Aorta (tissue), 5 donors: ENCODE measurements around the gene OTX2. TPM values are rescaled to one million over a fixed set of nuclear protein-coding genes. Genes with fewer than 3 reads are reported as not detected.

ENCODE experiments used
- ATAC-seq: fragments of 200-7000 bp; cut with Tn5 transposase; one replicate; pipeline ENCODE4 v1.9.1; 2022; ENCODE audit warnings: moderate library complexity; ENCODE audit not compliant: low FRiP score
- DNase-seq, 2 donors: peaks; one replicate each; pipeline ENCODE4 v3.0.0-alpha.2; 2020
- H3K27ac ChIP-seq, 2 donors: one replicate each; pipeline ENCODE4 v1.5.1; 2013; ENCODE audit warnings: low read length in 2 of 2, mild to moderate bottlenecking in 2 of 2, moderate library complexity in 2 of 2, control low read depth in 1 of 2, inconsistent platforms in 1 of 2, low read depth in 1 of 2
- H3K27me3 ChIP-seq, 2 donors: one replicate each; pipeline ENCODE4 v1.6.1; 2013; ENCODE audit warnings: control low read depth in 1 of 2, low read length in 1 of 2, mild to moderate bottlenecking in 1 of 2, moderate library complexity in 1 of 2; ENCODE audit not compliant: insufficient read depth in 2 of 2, control insufficient read depth in 1 of 2
- H3K36me3 ChIP-seq, 2 donors: one replicate each; pipeline ENCODE4 v1.6.1; 2013; ENCODE audit warnings: control low read depth in 1 of 2, low read length in 1 of 2, mild to moderate bottlenecking in 1 of 2; ENCODE audit not compliant: insufficient read depth in 2 of 2, control insufficient read depth in 1 of 2
- H3K4me1 ChIP-seq, 2 donors: one replicate each; pipeline ENCODE4 v1.6.1; 2013; ENCODE audit warnings: low read length in 2 of 2, control low read depth in 1 of 2, mild to moderate bottlenecking in 1 of 2, moderate library complexity in 1 of 2; ENCODE audit not compliant: insufficient read depth in 2 of 2, control insufficient read depth in 1 of 2
- H3K4me3 ChIP-seq, 2 donors: one replicate each; pipeline ENCODE4 v1.5.1; 2013; ENCODE audit warnings: low read length in 2 of 2, control low read depth in 1 of 2, mild to moderate bottlenecking in 1 of 2
- H3K9me3 ChIP-seq: one replicate; pipeline ENCODE4 v1.6.1; 2013; ENCODE audit warnings: mild to moderate bottlenecking, low read length; ENCODE audit not compliant: control insufficient read depth
- WGBS, 2 donors: extraction: QIAGEN DNeasy Blood & Tissue Kit; methylation state at CpG; one replicate each; pipeline ENCODE4 v1.1.7; 2013; 5-methylcytosine and 5-hydroxymethylcytosine counted together
- intact Hi-C, 2 donors: fragments of 100-400 bp; cut with DNase I; formaldehyde crosslinking; loops; one replicate each; pipeline versions ENCODE4 v1.14.2 to v1.15.0; 2022
- polyA plus RNA-seq, 2 donors: library from polyadenylated mRNA; stranded (reverse); fragments of 200-250 nt; gene quantifications; one replicate each; pipeline ENCODE4 v1.2.3, GENCODE V29; 2013
- total RNA-seq, 2 donors: library from RNA; stranded (reverse); fragmentation: NEBNext Ultra II Directional; extraction: Animal tissue kit (Norgen Biotek cat#: 25700); gene quantifications; one replicate each; pipeline ENCODE4 v1.2.1, GENCODE V29; 2021
- donor health status: healthy with polysubstance abuse.
- donor health status: Bipolar disorder and iron deficiency.
- donor health status: DM: no; HTN: no; CAD: no.
- donor health status: DM: no; HTN: no; CAD: no.
- donor health status: DM: yes; HTN: yes; CAD: no.

The OTX2 gene
- total and polyA plus RNA-seq, 4 donors: not detected

DNA sequence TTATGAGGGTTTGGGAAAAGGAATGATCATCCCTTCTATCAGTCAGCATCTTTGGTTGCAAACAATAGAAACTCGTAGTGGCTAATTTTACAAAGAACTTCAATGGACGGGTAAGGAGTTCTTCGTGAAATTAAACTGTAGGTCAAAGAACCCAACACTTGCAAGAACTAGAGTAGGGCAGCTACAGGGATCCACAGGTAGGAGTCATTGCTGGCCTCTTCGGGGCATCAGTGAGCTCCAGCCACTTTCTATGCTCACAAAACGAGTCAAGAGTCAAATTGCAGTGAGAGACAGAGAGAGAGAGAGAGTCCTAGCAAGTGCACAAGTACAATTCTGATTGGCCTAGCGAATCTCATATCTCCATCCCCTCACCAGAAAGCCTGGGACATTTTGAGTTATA lies 29.9 kb upstream of the OTX2 start:
- intact Hi-C loops: no loop called here
- no peak for DNase-seq
- Histone ChIP-seq H3K36me3 (no peaks in the 10 kb centered on the region), H3K27ac (no peak overlapping the region), H3K9me3 (peaks cover 3% of the 10 kb centered on the region), H3K27me3 (peaks cover 0 to 2% of the 10 kb centered on the region in 2 donors), H3K4me1 (no peaks in the 10 kb centered on the region), H3K4me3 (no peak overlapping the region)
- ATAC-seq: no peak
- WGBS, 2 donors: 61 to 64% methylated on average over 6 of the region's 6 CpGs

GRCh38 chr14:56829151-56829550 lies 18.9 kb upstream of the OTX2 start:
- no peak overlapping the region for H3K4me3 ChIP-seq
- no peak for ATAC-seq
- H3K9me3 ChIP-seq: no peaks in the 10 kb centered on the region
- H3K4me1 ChIP-seq: no peaks in the 10 kb centered on the region
- no peak for DNase-seq
- WGBS, 2 donors: 92% methylated on average over 4 of the region's 4 CpGs
- intact Hi-C loops: no loop called here
- H3K27me3 ChIP-seq: no peaks in the 10 kb centered on the region
- no peak overlapping the region for H3K27ac ChIP-seq
- no peaks in the 10 kb centered on the region for H3K36me3 ChIP-seq

DNA sequence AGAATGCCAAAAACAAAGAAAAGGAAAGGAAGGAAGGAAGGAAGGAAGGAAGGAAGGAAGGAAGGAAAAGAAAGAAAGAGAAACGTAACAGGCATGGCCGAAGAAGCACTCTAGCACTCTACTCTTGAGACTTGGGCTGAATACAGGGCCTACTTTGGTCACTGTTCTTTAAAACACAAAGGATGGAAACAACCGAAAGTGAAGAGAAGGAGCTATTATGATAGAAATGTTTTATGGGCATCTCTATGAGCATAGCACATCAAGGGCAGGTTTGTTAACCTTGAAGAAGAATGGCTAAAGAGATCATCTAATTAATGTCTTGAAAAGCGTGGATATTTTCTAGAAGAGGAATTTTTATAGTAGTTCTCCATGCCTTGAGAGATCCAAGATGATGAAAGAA lies 15.9 kb upstream of the OTX2 start:
- no peaks in the 10 kb centered on the region for H3K4me1 ChIP-seq
- intact Hi-C loops: no loop called here
- H3K36me3 ChIP-seq: no peaks in the 10 kb centered on the region
- ATAC-seq: no peak
- no peaks in the 10 kb centered on the region for H3K9me3 ChIP-seq
- no peak overlapping the region for H3K27ac ChIP-seq
- no peaks in the 10 kb centered on the region for H3K27me3 ChIP-seq
- WGBS, 2 donors: 86 to 91% methylated on average over 4 of the region's 4 CpGs
- no peak overlapping the region for H3K4me3 ChIP-seq
- DNase-seq: no peak

DNA sequence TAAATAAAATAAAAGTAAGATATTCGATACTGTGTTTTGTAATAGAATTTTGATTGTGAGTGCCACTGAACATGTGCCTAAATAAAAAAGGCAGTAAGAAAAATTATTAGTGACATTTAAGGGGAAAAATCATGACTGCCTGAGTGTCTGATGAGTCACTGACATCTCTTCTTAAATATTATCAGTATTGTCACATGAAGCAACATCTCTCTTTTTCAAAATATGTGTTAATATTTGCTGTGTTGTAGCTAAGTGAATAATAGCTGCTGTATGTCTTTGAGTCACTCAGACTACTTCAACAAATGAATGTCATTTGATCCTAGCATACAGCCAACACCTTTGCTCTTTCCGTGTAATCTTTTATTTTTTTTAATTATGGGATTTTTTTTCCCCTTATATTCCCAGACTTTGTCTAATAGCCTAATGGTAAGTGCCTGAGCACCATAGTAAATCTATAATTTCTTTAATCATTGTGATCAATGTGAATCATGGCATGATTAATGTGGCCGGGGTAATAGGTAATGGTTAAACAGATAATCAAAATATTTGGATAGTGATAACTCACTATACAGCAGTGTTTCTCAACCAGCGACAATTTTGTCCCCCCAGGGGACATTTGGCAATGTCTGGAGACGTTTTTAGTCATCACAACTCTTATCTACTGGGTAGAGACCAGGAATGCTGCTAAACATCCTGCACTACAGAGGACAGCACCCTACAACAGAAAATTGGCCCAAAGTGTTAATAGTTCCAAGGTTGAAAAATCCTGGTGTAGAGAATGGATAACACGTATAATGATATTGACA lies 11.7 kb upstream of the OTX2 start:
- H3K4me1 ChIP-seq: no peaks in the 10 kb centered on the region
- no peak overlapping the region for H3K27ac ChIP-seq
- H3K4me3 ChIP-seq: no peak overlapping the region
- no peak for ATAC-seq
- H3K9me3 ChIP-seq: peaks cover 2% of the 10 kb centered on the region
- DNase-seq: no peak
- 45 to 47% methylated on average over 6 of the region's 6 CpGs for WGBS, 2 donors
- intact Hi-C loops: no loop called here
- H3K36me3 ChIP-seq: no peaks in the 10 kb centered on the region
- H3K27me3 ChIP-seq: no peaks in the 10 kb centered on the region

- Histone ChIP-seq H3K9me3 (peaks cover 2% of the 10 kb centered on the region), H3K27ac (no peak overlapping the region), H3K27me3 (no peaks in the 10 kb centered on the region), H3K36me3 (no peaks in the 10 kb centered on the region), H3K4me3 (no peak overlapping the region), H3K4me1 (no peaks in the 10 kb centered on the region)
- WGBS, 2 donors: 50 to 54% methylated on average over 4 of the region's 4 CpGs
- intact Hi-C loops: no loop called here
- DNase-seq: no peak
- ATAC-seq: no peak
These were observed 10.9 kb upstream of the OTX2 start for GRCh38 chr14:56821177-56821576.

DNA sequence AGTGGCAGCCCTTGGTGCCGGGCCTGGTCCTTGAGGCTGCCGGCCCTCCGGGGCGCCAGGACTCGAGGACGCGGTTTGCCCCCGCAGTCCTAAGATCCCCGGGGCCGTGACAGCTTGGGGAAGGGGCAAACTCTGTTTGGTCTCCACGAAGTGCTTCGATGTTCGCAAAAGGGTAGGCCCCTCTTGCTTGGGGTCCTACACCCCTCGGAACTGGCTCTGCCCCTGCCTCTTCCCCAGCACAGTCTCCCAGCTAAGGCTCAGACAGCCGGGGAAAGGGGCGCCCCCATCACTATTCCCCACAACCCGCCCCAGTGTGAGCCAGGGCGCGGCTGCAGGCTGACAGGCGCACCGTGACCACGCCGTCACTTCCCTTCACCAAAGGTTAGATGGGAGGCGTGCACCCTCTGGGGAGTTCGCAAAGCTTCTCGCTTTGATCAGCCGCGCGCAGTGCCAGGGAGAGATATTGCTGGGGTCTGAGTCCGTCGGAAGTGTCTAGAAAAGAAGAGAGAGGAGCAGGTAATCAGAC lies 7.2 kb upstream of the OTX2 start:
- Histone ChIP-seq H3K4me3 (no peak overlapping the region), H3K4me1 (no peaks in the 10 kb centered on the region), H3K9me3 (peaks cover 2% of the 10 kb centered on the region), H3K27ac (no peak overlapping the region), H3K36me3 (no peaks in the 10 kb centered on the region), H3K27me3 (no peaks in the 10 kb centered on the region)
- intact Hi-C loops: no loop called here
- DNase-seq (no peak), ATAC-seq (no peak)
- 2 to 3% methylated on average over 31 of the region's 31 CpGs for WGBS, 2 donors

- 2 to 3% methylated on average over 66 of the region's 66 CpGs for WGBS, 2 donors
- ATAC-seq (no peak), DNase-seq (no peak)
- peaks cover 2% of the 10 kb centered on the region for H3K9me3 ChIP-seq
- no peaks in the 10 kb centered on the region for H3K4me1 ChIP-seq
- no peak overlapping the region for H3K27ac ChIP-seq
- intact Hi-C loops: no loop called here
- H3K4me3 ChIP-seq: no peak overlapping the region
- no peaks in the 10 kb centered on the region for H3K36me3 ChIP-seq
- no peaks in the 10 kb centered on the region for H3K27me3 ChIP-seq
These were observed 6.5 kb upstream of the OTX2 start for GRCh38 chr14:56816574-56817391.

DNA sequence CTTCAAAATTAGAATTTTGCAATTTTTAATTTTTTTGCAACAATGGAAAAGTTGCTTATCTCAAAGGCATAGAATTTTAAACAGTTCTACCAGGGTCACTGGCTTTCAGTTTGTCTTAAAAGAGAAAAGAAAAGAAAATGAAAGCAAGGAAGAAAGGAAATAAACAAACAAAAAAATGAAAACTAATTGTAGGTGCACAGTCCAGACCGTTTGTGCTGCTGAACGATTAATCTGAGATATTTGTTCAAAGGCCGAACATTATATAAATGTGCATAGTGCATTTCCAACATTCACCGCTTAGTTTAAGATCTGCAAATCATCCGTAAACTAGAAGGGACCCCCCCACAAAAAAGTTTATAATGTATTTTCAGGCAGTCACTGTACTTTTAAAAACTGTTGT lies 5.5 kb upstream of the OTX2 start:
- 25 to 29% methylated on average over 5 of the region's 5 CpGs for WGBS, 2 donors
- DNase-seq: no peak
- Histone ChIP-seq H3K9me3 (peaks cover 2% of the 10 kb centered on the region), H3K36me3 (no peaks in the 10 kb centered on the region), H3K4me3 (no peak overlapping the region), H3K27me3 (no peaks in the 10 kb centered on the region), H3K4me1 (no peaks in the 10 kb centered on the region), H3K27ac (no peak overlapping the region)
- intact Hi-C loops: no loop called here
- no peak for ATAC-seq
